HG03025 (cell line): Measurements from ENCODE around the gene ZNF613.

Source experiments
- ATAC-seq: cut with Tn5 transposase; IDR thresholded peaks from one replicate; pipeline ENCODE4 v1.9.1; 2021; ENCODE audit warnings: mild to moderate bottlenecking, moderate library complexity; ENCODE audit not compliant: unreplicated experiment, low FRiP score

ZNF613 gene

GRCh38 chr19:51994048-51994644 lies 66.9 kb downstream of the ZNF613 start:
- ATAC-seq, result no peak
